NCI-H748 treated with DMSO at 0.1 percent for 48 hours (cell line): Measurements from ENCODE around the gene TOMM34.

ENCODE experiments used
- DNase-seq: peaks from one replicate; lab custom pipeline; 2025; lab: John Stamatoyannopoulos, UW

TOMM34 gene

GRCh38 chr20:44962483-44962882, 2.3 kb upstream of the TOMM34 start:
- DNase-seq, result no peak

GRCh38 chr20:44961870-44962267, 1.7 kb upstream of the TOMM34 start:
- no peak for DNase-seq

- no peak for DNase-seq
Measured at GRCh38 chr20:44961011-44961869, 1.0 kb upstream of the TOMM34 start.

GRCh38 chr20:44959638-44960102, 527 bp downstream of the TOMM34 start:
- no peak for DNase-seq

- no peak for DNase-seq
Measured at GRCh38 chr20:44959082-44959637, 1.0 kb downstream of the TOMM34 start.

- no peak for DNase-seq
Measured at GRCh38 chr20:44958276-44958675, 1.9 kb downstream of the TOMM34 start.

- no peak for DNase-seq
Measured at GRCh38 chr20:44956410-44956809, 3.8 kb downstream of the TOMM34 start.

GRCh38 chr20:44955270-44955669, 4.9 kb downstream of the TOMM34 start:
- DNase-seq, result no peak

- no peak for DNase-seq
Measured at GRCh38 chr20:44954211-44954610, 6.0 kb downstream of the TOMM34 start.

- no peak for DNase-seq
Measured at GRCh38 chr20:44952731-44953130, 7.5 kb downstream of the TOMM34 start.

- DNase-seq, result no peak
Measured at GRCh38 chr20:44950368-44950767, 9.8 kb downstream of the TOMM34 start.

- no peak for DNase-seq
Measured at GRCh38 chr20:44948513-44948912, 11.7 kb downstream of the TOMM34 start.

- no peak for DNase-seq
Measured at GRCh38 chr20:44948107-44948506, 12.1 kb downstream of the TOMM34 start.

- DNase-seq, result no peak
Measured at GRCh38 chr20:44946271-44946852, 13.8 kb downstream of the TOMM34 start.

GRCh38 chr20:44945261-44945660, 14.9 kb downstream of the TOMM34 start:
- DNase-seq, result no peak

GRCh38 chr20:44943828-44944227, 16.4 kb downstream of the TOMM34 start:
- no peak for DNase-seq

GRCh38 chr20:44942264-44942973, 17.8 kb downstream of the TOMM34 start:
- no peak for DNase-seq

- no peak for DNase-seq
Measured at GRCh38 chr20:44941120-44941691, 19.0 kb downstream of the TOMM34 start.

- DNase-seq, result no peak
Measured at GRCh38 chr20:44938637-44939036, 21.6 kb downstream of the TOMM34 start.

GRCh38 chr20:44936510-44936909, 23.7 kb downstream of the TOMM34 start:
- DNase-seq, result no peak

GRCh38 chr20:44932916-44933315, 27.3 kb downstream of the TOMM34 start:
- no peak for DNase-seq

- no peak for DNase-seq
Measured at GRCh38 chr20:44931911-44932310, 28.3 kb downstream of the TOMM34 start.
